ENCODE measurements around the gene RGS4.

RGS4 gene

DNA sequence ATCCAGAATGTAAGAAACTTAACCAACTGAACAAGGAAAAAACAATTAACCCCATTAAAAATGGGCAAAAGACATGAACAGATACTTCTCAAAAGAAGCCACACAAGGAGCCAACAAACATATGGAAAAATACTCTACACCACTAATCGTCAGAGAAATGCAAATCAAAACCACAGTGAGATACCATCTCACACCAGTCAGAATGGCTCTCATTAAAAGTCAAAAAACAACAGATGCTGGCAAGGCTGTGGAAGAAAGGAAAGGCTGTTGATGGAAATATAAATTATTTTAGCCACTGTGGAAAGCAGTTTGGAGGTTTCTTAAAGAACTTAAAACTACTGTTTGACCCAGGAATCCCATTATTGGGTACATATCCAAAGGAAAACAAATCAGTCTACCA is 51.2 kb downstream of the RGS4 start:
- DNase-seq (ENCODE audit: extremely low spot score): no peak
- CTCF ChIA-PET: no interaction called here
- POLR2A ChIA-PET: no interaction called here
- TF ChIP-seq, protein P1, sequence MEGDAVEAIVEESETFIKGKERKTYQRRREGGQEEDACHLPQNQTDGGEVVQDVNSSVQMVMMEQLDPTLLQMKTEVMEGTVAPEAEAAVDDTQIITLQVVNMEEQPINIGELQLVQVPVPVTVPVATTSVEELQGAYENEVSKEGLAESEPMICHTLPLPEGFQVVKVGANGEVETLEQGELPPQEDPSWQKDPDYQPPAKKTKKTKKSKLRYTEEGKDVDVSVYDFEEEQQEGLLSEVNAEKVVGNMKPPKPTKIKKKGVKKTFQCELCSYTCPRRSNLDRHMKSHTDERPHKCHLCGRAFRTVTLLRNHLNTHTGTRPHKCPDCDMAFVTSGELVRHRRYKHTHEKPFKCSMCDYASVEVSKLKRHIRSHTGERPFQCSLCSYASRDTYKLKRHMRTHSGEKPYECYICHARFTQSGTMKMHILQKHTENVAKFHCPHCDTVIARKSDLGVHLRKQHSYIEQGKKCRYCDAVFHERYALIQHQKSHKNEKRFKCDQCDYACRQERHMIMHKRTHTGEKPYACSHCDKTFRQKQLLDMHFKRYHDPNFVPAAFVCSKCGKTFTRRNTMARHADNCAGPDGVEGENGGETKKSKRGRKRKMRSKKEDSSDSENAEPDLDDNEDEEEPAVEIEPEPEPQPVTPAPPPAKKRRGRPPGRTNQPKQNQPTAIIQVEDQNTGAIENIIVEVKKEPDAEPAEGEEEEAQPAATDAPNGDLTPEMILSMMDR (IDR thresholded peaks at IDR 0.05; ENCODE audit: control extremely low read depth, extremely low read depth, low read depth, missing control alignments): no peak

DNA sequence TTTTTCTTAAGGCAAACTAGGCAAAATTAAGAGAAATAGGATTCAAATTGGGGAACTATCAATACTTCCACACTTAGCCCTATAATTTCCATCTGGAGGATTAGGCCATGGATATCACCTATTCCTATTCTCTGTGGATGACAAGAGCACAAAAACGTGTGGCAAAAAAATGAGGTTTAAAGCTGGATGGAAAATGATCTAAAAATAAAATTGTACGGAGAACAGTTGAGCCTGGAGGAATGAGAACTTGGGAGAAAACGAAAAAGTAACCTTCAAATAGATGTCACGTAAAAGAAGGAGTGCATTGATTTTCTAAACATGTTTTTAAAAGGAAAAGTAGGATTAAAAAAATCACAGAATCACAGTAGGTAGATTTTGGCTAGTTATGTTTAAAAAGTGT is 55.7 kb downstream of the RGS4 start:
- ChIA-PET CTCF (no interaction called here), POLR2A (no interaction called here)
- DNase-seq (ENCODE audit: extremely low spot score): no peak
- TF ChIP-seq, protein P1 (IDR thresholded peaks at IDR 0.05; ENCODE audit: control extremely low read depth, extremely low read depth, low read depth, missing control alignments): no peak
